HG03457 (cell line): ENCODE data around the gene COL21A1.

Experiments
- ATAC-seq: cut with Tn5 transposase; IDR thresholded peaks from one replicate; pipeline ENCODE4 v1.9.1; 2021; ENCODE audit warnings: moderate number of reproducible peaks; ENCODE audit not compliant: unreplicated experiment

The COL21A1 gene

DNA sequence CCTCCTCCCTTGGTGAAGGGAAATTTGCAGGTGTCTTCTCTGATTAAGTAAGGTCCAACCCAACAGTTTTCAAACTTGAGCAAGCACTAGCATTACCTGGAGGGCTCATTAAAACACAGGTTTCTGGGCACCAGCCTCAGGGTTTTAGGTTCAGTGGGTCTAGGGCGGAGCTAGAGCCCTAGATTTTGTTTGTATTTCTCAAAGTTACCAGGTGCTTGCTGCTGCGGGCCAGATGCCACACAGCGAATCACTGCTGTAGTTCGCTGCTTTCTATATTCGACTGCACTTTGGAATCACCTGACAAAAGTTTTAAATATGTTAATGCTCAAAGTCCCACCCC is 869 bp downstream of the COL21A1 start:
- ATAC-seq = no peak

DNA sequence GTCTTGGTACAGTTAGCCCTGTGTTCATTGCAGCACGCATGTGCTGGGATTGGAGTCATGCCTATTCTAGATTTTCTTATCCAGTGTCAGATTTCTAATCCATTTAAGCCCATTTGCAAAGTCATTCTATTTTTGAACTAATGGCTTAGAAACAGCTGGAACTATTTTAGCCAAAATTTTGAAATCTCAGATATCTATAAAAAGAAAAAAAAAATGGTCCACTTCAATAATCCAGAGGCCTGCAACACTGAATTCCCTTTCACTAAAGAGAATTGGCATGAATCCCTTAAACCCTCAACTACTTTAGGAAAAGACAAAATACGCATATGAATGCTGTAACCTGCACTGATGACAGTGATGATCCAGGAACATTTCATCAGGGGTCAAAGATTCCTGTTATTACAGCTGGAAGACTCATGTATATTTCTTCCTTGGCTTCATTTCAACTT is 1.5 kb downstream of the COL21A1 start:
- no peak for ATAC-seq

DNA sequence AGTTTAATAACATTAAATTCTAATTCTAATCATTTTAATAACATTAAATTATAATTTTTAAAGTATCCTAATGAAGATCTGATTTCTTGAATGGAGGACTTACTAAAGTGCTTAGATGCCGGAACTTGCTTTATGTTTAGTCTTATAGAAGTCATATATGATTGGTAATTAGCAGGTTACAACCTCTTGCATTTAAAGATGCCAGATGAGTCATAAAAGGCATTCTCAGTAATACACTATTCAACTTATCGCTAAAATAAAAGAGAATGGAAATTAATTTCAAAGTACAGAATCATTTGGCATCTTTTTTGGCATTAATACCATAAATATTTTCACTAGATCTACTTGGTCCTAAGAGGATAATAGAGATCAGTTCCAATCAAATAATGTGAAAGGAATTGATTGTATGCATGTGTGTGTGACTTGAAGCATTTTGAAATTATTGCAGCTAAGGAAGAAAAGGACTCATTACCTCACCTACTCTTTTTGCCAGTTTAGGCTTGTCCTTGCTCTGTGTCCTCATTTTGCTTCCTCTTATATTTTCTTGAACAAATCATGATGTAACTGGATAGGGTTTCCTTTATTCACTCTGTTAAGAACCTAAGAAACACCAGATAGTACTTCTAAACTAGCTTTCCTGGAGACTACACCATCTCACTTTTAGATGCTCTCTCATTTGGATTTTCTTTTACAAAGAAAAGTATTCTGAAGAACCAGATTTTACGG is 2.7 kb downstream of the COL21A1 start:
- ATAC-seq = no peak

DNA sequence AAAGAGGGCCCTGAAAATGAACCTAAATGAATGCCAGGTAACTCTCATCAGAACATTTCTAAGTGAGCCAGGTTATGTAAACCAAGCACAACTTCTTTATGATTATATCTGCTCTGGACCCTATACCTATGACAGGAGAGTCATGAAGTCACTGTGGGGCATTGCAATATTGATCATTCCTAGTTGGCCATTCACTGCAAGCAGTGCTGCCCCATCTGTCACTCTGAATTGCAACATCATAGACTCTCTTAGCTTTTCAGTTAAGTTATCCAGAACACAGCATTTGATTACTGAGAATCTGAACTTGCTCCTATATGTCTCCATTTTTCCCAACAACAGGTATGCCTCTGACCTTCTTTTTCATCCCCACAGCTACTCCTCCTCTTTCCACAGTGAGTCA is 3.3 kb downstream of the COL21A1 start:
- no peak for ATAC-seq

DNA sequence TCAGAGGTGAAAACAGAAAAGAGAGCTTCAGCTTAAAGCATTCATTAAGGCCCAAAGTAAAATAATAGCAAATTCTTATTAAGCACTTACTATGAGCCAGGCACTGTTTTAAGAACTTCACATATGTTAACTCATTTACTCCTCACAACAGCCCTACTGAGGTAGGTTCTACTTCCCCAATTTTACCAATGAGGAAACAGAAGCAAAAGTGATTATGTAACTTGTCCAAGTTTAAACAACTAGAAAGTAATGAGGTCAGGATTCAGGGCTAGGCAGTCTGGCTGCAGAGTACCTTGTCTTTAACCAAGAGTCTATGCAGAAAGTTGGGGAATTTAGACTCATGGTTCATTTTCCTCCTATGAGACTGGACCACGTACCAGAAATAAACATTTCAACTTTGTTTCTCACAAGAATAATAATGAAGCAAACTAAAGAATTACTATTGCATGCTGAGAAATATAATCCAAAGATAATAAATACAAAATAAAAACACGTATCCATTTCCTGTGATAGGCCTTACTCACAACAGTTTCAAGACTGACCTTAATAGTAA is 3.8 kb downstream of the COL21A1 start:
- no peak for ATAC-seq

DNA sequence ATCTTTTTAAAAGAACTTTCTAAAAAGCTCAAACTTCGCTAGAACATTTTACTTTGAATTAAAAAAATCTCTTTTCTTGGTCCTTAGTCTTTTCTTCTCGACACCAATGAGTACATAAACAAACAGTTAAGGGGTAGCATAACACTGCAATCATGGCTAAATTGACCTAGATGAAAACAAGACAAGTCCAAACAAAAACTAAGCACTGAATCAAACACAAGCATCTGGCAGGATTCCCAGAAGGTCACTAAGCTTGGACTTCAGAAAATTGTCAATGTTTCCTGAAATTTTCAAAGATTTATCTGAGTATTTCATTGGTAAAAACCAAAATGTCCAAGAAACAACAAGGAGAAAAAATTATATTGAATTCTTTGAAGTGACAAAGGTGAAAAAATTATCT is 5.0 kb downstream of the COL21A1 start:
- ATAC-seq = no peak

DNA sequence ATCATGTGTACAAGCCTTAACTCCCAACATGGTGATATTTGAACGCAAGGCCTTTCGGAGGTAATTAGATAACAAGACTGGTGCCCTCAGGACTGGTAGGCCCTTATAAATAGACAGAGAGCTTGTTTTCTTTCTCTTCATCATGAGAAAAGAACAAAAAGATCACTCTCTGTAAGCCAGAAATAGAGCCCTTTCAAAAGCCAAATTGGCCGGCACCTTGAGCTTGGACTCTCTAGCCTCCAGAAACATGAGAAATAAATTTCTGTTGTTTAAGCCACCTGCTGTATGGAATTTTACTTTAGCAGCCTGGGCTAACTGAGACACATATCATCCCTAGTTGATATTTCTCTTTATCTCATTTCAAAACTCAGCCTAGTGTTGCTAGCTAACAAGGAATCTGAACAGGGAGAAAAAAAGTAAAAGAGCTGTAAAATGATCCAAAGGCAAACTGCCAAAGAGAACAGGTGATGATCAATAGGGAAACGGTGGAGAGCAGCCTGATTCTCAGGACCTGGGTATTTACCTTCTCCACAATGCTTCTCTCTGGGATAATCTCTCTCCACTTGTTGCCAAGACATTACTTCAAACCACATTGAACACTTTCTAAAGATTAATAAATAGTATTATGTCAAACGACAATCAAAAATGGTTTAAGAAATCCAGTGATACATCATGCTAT is 6.1 kb downstream of the COL21A1 start:
- no peak for ATAC-seq

DNA sequence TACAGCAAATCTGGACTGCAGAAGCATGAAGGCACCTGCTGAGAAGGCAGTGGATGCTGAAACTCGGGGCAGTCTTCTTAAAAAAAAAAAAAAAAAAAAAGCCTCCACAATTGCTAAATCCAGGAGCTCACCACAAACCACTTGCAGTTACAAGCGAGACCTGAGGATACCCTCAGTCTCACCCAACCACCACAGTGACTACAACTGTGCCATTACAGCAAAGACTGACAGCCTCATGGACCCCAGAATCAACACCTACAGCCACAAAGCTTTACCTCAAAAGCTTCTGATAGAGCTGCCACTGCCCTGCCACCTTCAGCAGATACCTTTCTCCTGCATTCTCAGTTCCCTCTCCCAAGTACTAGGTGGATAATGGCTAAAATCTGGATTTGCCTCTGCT is 9.0 kb downstream of the COL21A1 start:
- no peak for ATAC-seq

DNA sequence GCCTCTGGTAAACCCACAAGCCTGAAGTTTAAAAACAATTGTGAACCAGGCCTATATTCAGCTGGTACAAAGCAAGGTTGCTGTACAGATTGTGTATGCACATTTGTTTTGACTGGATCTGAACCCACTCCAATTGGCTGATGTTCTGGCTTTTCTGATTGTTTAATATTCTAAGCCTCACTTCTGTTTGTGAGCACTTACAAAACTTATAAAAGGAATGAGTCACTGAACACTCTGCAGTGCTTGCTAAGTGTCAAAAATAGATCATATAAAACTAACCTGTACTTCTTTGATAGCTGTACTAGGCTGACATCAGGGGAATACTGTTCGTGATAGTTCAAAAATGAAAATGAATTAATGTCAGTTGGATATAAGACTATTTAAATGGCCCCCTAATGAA is 12.1 kb downstream of the COL21A1 start:
- ATAC-seq = no peak

DNA sequence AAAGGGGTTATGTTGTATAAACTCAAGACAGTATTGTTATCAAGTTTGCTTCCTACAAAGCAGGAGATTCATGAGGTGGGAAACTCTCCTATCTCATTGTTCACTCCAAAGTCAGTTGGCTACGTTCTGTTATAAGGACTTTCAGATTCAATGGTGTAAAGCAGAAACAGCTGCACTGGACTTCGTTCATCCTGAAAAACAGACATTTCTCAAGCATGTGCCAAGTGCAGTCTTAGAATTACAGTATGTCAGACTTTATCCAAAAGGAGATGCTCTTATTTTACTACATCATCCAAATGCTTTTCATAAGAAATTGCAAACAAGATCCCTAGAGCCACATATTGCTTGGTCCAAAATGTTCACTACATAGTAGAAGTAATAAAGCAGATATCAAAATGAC is 14.9 kb downstream of the COL21A1 start:
- no peak for ATAC-seq

DNA sequence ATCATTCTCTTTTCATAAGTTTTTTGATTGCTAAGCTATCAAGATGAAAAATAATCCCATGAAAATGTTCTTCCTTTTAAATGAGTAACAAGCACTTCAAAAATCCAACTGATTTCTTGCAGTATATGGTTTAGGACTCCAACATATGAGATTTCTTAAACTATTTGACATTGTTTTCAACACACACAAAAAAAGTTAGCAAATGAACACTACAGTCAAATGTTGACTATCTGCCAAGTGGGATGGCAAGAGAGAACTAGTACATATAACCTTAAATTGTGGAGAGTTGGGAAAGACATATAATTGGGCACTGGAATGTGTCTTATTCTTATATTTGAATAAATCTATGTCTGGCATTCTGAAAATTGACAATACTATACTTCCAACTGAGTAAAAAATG is 15.6 kb downstream of the COL21A1 start:
- no peak for ATAC-seq

DNA sequence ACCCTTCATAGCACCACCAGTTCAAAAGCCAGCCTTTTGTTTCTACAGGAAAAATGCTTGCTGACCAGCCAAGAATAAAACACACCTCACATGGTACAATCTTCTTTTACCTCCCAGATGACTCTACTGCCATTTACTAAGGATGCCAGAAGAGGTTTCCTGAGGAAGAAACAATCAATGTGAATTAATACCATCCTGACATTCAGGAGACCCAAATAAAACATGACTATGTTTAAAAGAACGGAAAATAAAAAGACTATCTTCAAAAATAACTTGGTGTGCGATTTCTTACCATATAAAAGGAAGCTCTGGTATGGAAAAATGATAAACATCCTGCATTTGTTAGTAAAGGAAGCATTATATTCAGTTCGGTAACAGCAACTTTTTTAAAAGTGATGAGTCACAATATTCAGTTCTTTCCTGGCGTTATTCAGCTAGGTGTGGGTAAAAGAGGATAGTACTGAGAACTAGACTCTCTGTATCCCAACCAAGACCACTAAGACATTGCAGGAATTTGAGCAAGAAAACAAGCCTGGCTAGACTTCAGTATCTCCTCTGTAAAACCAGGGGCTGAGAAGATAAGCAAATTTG is 16.3 kb downstream of the COL21A1 start:
- ATAC-seq = no peak

DNA sequence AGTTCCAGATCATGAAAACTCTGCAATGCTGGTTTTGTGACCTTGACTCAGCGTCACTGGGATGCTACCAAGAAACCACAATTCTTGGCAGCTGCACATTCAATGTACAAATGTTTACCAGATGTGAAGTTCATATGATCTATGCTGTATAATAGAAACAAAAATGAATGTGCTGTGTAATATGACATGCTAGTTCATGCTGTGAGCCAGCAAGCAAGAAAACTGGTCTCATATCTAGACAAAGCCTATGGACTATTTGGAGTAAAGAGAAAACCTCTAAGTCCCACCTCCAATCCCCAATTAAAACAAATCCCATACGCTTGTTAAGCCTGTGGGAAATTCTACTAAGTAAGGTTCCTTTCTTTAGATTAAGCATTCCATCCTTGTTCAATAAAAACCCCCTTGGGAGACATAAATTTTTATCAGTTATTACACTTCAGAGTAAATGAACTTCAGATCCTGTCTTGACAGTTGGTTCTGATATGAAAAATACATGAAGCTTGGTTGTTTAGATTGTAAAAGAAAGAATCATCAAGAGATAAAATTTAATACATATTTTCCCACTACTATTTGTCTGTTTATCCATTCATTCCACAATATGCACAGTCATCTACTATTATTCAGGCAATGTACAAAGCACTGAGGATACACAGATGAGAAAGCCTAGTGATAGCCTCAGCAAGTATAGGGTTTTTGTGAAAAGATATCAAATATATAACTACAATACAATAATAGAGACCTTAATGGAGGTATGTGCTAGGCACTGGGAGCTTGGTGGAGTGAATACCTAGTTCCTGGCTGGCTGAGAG is 20.1 kb downstream of the COL21A1 start:
- no peak for ATAC-seq

DNA sequence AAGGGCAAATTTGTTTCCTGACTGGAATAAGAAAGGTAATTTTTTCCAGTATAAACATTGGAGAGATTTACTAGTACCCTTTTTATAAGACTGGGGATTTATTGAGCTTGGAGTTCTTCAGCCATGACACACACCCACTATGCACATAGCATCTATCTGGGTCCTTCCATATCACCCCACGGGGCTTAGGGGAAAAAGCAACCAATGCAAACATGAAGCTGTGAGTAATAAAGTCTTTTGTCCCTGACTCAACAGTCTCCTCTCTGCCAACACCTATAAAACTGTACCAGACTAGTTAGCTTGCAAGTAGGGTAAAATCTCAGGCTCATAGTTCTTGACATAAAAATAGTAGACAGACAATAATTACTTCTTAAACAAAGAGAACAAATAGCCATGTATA is 23.4 kb downstream of the COL21A1 start:
- ATAC-seq = no peak

DNA sequence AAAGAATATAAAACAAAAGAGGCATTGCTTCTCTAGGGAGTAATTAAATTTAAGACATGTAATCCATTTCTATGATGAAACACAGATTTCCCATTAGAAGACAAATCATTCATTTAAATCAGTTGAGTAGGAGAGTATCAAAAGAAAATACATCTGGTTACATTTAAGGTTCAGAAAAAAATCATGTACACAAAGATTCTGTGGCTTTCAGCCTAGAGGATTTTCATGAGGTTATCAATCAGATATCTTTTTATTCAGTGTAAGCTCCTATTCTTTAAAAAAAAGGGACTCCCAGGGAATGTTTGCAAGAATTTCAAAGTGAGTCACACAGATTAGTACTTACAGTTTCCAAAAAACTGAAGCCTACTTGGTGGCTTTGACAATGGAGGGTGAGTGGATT is 24.9 kb downstream of the COL21A1 start:
- ATAC-seq = no peak

DNA sequence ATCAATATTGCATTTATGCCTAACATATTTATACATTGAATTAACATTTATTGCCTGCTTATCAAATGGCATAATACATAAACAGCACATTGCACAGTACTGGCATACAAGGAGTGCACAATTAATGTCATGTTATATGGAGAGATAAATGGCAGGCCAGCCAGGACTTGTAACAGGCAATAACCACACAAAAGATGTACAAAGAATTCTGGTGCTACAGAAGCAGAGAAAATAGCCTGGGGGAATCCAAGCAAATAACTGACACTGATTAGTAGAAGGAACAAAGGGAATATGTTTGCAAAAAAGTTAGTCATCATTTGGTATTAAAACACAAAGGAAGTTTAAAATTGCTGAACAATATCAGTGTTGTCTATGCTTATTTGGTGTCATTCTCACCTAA is 27.3 kb downstream of the COL21A1 start:
- no peak for ATAC-seq

DNA sequence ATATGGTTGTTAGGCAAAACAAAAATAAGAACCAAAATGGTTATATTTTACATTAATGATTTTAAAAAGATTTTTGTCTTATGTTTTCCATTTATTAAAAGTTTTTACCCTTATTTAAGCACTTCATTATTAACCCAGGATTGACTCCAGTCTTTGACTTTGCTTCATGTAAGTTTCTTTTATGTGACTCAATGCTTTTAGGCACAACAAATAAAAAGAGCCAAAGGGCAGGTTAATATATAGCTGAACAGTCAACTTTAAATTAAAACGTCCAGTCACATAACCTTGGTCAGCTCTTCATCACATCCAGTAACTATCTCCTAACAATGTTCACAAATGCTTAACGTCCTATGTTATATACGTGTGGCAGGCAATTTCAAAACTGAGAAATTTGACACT is 32.7 kb downstream of the COL21A1 start:
- ATAC-seq = no peak

DNA sequence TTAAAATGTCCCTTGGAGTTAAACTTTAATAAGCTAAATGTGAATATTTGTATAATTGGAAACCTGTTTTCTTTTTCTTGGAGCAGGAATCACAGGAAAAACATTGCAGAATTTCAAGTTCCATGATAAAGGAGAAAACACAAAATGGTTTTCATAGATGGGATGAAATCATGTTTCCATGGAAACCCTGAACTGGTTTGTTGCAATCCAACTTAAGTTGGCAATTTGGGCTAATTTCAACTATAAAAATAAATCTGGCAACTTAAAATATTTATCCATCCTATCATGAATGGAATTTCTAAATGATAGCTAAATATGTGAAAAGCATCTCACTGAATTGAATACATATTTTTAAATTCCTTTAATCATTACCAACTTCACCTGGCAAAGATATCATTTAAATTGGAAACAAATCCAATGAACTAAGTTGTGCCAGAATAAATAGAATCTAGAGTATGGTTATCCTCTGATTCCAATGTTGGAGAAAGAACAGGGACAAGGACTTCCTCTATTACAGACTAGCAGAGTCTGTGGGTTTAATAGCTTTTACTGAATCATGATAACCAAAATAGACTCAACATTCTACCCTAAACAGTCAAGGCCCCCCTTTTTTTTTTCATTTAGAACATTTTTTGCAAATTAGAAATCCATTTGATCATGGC is 33.2 kb downstream of the COL21A1 start:
- no peak for ATAC-seq

DNA sequence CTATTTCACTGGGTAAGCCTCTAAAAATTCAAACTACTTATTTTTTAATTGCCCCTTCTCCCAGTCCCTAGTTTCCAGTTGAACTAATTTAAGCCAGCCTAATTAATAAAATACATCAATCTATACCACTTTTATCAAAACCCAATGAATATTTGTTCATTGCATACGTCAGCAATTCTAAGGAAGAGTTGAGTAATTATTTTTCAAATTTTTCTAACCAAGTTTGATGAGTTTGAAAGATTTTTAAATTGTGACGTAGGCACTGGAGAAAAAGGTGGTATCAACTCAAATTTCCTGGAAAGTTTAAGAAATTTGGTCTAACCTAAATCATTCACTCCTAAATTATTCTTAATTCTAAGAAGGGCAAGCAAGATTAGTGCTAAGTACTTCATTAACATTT is 35.7 kb downstream of the COL21A1 start:
- no peak for ATAC-seq

DNA sequence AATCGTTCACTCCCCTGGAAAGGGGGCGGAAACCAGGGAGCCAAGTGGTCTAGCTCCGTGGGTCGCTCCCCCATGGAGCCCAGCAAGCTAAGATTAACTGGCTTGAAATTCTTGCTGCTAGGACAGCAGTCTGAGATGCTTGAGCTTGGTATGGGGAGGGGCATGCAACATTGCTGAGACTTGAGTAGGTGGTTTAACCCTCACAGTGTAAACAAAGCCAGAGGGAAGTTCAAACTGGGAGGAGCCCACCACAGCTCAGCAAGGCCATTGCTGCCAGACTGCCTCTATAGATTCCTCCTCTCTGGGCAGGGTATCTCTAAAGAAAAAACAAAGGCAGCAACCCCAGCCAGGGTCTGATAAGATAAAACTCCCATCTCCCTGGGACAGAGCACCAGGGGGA is 43.2 kb downstream of the COL21A1 start:
- no peak for ATAC-seq

DNA sequence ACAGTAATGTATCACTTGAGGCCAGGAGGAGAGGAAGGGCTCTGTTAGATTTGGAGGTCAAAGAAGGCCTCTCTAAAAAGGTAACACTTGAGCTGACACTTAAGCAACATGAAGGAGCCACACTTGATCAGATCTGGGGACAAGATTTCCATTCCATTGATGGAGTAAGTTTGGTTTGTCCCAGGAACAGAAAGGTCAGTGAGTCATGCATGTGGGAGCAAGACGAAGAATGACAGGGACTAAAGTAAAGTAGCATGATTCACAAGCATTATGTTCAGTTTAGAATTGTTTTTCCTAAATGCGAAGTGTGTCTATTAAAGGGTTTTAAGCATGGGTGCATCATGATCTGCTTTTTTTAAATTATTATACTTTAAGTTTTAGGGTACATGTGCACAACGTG is 47.4 kb downstream of the COL21A1 start:
- no peak for ATAC-seq
